NCI-H2196 (cell line): ENCODE measurements around the gene TECPR2.

Experiments
- DNase-seq: peaks from one replicate; lab custom pipeline; 2025; ENCODE audit not compliant: unreplicated experiment; lab: John Stamatoyannopoulos, UW

The TECPR2 gene

DNA sequence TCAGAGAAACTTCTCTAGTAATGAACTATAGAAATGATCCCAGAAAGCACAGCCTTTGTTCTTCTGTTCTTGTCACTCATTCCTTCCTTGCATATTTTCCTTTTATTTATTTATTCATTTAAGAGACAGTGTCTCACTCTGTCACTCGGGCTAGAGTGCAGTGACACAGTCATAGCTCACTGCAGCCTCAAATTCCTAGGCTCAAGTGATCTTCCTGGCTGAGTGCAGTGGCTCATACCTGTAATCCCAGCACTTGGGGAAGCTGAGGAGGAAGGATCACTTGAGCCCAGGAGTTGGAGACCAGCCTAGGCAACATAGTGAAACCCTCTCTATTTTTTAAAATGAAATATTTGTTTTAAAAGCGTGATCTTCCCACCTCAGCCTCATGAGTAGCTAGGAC is 11.5 kb downstream of the TECPR2 start:
- no peak for DNase-seq

DNA sequence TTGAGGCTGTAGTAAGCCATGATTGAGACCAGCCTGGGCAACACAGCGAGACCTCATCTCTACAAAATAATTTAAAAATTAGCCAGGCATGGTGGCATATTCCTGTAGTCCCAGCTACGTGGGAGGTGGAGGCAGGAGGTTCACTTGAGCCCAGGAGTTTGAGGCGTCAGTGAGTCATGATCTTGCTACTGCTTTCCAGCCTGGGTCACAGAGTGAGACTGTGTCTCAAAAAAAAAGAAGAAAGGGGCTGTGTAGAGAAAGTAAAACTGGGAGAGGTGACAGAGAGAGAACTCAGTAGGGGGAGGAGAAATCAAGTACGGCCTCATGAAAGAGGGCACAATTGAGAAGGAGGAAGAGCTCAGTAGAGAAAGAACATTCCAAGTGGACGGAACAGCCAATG is 12.4 kb downstream of the TECPR2 start:
- no peak for DNase-seq

DNA sequence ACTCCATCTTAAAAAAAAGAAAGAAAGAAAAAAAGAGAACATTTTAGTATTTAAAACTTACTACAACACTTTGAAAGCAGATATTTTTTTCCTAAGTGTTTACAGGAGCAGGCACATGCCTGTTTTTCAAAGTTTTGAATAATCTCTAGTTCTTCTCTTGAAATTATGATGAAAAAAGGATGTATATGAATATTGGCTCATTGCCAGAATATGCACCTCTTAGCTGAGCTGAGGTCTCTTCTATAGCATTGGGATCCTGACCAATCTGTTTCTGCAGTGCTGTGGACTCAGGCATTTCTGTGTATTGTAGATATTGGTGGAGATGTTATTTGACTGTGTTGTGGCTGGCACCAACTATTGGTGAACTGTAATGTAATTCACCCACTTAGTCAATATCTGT is 15.0 kb downstream of the TECPR2 start:
- DNase-seq, result no peak

DNA sequence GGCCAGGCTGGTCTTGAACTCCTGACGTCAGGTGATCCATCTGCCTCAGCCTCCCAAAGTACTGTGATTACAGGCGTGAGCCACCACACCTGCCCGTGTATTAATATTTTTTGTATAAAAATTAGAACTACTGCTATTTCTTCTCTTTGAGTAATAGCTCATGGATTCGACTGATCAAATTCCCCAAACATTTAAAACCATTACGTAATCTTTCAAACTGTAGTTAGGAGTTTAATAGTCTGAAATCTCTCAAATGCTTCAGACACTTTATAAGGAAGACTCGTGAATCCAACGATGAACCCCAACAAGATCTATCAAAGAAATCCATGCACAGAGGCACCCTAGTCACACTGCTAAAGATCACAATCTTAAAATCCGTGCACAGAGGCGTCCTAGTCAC is 16.1 kb downstream of the TECPR2 start:
- DNase-seq, result no peak

DNA sequence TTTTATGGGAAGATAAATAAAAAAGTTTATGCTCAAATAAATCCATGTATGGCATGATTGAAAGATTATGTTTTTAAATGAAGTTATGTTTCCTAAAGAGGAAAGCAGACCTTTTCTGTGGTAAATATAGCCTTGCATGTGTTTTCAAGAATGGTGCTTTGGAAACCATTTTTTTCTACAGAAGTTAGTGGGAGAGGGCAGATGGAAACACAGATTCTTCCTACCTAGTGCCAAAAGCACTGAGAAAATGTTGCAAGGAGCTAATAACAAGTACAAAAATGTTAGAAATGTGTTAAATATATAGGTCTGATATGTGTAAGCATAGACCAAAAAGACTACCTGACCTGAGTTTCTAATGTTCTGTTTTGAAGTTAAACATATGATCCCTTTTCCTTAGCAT is 24.3 kb downstream of the TECPR2 start:
- DNase-seq, result no peak

DNA sequence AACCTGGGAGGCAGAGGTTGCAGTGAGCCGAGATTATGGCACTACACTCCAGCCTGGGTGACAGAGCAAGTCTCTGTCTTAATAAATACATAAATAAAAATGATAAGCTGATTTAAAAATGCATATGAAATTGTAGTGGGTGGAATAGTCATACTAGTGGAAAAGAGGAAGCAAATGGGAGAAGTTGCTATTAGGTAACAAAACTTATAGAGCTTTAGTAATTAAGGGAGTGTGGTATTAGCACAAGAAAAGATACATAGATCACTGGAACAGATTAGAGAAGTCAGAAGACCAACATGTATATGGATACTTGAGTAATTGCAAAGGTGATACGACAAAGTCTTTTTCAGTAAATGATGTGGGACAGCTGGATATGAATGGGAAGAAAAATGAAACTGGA is 26.5 kb downstream of the TECPR2 start:
- no peak for DNase-seq

DNA sequence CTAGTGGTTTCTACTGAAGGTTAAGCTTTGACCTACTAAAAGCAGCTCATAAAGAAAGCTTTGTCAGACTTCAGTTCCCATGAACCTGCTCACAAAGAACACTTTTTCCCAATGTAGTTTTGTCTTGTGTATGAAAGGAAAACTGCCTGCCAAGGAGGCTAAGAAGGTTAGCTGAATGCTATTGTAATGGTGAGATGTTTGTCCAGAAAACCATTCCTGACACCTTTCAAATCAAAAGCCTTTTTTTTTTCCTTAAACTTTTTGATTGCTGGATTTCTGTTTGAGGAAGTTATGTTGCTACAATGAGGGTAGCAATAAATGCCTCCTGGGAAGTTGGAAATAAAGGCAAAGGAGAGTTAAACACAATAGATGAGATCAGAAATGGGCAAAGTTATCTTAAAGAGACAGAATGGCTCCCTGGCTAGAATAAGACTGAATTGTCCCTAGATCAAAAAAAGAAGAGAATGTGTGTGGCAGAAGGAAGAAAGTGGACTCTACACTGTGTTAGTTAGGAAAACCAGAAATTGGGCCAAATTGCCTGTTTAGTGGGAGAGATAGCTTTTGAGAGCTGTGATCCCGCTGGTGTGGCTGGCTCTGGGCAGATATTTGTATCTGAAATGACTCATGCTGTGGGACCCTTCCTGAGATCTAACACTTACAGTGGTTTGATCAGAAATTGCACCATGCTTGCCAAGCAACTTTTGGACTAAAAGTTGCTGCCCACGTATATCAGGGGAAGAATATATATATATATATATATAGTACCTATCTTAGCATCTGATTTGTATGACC is 27.5 kb downstream of the TECPR2 start:
- no peak for DNase-seq

DNA sequence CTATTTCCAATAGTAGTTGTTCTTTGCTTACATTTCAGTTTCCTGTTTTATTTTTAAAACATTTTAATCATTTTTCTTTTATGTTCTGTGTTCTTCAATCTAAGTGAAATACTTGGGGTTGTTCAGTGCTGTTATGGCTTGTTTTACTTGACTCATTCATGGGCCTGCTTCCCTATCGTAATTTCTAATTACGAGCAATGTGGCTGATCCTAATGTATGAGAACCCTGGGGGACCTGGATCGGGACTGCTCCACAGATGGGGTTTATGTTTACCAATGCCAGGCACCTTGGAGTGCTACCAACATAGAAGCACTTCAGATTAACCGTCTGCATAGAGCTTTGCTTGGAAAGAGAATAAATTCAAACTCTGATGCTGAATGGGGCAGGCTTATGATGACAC is 29.8 kb downstream of the TECPR2 start:
- DNase-seq, result no peak

DNA sequence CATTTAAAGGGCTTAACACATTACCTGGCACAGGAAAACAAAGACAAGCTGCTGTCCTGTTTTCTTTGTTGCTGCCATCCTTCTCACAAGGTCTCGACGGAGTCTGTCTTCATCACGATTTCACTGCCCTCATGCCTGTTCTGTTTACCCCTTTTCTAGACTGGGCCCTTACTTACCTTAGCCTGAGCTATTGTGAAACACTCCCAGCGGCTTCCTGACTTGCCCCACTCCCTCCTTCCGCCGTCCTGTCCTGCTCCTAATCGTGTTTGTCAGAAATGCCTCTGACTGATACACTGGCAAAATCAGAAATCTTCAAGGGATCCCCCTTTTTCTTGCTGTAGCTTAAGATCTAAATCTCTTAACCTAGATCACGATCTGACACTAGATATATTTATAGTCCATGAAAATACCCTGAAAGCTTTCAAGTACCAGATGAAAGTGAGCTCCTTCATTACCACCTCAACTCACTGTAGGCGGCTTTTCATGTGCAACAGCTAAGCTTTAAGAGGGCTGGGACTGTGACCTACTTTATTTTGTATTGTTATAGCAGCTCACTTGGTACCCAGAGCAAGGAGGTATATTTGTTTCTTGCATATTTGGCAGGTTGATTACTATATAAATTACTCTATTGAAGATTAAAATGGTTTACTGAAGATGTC is 32.1 kb downstream of the TECPR2 start:
- DNase-seq, result no peak

DNA sequence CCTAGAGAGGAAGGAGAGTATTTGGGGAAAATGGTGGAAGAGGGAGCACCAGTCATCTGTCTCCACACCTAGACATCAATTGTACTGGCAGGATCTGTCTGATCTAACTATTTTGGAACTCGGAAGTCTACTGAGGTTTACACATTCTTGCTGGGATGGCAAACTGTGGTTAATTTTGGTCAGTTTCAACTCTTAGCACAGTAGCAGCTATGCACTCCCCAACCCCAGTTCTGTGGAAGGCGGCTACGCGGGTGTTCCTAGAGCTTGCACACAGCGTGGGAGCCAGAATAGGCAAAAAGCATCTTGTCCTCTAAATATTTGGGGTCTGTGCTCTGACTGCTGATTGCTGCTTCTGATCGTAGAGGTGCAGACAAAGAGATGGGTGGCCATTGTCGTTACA is 33.8 kb downstream of the TECPR2 start:
- DNase-seq, result no peak

DNA sequence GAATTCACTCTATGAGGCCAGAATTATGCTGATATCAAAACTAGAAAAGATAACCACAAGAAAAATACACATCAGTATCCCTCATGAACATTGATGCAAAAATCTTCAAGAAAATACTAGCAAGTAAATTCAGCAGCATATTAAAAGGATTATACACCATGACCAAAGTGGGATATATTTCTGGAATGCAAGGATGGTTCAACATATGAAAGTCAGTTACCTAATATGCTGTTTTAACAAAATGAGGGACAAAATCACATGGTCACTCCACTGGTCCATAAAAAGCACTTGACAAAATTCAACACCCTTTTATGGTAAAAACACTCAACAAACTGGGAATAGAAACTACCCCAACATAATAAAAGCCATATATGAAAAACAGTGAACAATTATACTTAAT is 40.3 kb downstream of the TECPR2 start:
- DNase-seq, result no peak

DNA sequence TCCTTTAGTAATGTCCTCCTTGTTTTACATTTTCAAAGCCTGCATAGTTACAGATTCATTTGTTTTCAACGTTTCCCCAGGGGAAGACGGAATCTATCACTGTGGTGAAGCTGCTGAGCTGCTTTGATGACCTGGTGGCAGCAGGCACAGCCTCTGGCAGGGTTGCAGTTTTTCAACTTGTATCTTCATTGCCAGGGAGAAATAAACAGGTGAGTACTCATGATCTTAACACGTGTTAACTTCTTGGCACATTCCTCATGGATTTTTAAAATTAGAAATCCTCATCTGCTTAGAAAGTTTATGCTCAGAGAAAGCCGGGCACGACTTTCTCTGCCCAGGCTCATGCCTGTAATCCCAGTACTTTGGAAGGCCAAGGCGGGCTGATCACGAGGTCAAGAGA is 44.5 kb downstream of the TECPR2 start:
- no peak for DNase-seq

DNA sequence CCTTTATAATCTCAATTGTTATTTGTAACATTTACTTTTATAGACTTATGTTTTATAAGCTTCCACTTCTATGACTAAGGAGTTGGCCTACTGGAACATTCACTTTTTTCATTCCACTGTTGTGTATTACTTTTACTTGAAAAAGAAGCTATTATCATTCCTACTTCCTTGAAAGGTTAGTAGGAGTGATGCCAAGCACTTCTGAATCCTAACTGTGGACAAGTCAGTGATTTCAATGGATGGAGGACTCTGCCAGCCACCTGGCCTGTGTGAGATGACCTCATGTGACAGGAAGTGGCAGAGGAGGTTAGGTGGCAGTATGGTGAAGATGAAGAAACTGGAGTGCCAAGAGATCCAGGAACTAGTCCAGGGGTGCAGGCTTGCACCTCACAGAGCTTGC is 46.0 kb downstream of the TECPR2 start:
- DNase-seq, result peak; percentile 7

DNA sequence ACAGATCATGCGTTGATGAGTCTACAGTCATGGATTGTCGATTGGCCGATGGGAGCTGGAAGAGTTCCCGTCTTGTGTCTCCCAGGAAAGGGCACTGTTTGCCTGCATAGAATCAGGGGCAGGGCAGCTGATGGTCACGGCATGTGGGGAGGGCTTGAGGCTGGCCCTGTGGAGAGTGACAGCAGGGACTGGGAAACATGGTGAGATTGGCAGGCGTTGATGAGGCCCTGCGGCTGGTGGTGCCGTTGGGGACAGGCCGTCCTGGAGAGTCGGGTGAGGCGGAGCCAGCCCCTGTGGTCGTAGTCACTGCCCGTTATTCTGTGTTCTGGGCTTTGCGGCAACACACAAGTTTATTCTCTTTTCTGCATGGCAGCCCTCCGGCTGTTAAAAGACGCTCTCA is 52.9 kb downstream of the TECPR2 start:
- no peak for DNase-seq

DNA sequence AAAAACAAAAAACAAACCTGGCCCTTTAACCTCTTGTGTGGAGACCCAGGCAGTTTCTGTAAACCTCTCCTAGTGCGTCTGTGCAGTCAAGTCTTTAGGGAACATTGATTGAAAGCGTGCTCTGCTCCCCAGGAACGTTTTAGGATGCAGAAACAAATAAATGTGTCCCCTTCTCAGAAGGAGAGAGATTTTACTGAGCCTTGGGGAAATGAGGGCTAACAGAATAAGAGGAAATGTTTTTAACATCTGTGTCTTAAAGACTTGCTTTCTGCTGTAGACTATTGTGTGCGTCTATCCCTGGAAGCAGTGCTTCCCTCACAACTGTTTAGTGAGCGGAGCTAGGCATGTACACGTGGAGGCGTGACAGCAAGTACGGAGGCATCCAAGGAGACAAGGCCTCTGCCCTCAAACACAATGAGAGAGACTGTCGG is 54.3 kb downstream of the TECPR2 start:
- no peak for DNase-seq

DNA sequence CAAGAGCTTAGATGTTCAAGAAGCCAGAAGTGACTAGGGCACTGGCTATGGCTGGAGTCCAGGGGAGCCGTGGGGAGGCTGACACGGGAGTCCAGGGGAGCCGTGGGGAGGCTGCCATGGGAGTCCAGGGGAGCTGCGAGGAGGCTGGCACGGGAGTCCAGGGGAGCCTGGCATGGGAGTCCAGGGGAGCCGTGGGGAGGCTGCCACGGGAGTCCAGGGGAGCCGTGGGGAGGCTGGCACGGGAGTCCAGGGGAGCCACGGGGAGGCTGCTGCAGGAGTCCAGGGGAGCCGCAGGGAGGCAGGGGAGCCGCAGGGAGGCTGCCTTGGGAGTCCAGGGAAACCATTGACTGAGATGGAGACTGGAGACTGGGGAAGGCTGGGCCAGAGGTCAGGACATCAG is 54.9 kb downstream of the TECPR2 start:
- DNase-seq, result no peak

DNA sequence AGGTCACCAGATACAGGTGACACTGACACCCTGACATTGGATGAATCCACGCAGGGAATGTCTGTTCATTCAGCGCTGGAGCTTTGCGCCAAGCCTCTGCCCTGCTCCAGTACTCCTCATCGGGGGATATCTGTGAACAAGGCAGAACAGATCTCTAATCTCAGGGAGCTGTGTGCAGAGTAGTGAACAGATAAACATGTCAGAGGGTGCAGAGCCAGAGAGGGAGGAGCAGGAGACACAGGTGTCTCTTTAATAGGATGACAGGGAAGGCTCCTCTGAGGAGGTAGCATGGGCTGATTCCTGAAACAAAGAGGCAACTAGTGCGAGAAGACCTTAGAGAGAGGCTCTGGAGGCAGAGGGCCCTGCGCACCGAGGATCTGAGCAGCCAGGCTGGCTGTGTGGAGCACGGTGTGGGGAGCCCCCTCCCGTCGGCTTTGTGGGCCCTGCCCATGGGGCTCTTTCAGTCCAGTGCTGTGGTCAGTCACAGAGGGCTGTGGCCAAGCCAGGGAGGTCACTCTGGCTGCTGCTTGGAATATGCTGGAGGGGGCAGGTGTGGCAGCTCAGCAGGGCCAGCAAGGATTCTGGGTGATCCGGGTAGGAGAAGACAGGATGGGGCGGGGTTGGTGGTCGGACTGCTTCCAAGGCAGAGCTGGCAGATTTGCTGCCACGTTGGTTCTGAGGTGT is 55.6 kb downstream of the TECPR2 start:
- no peak for DNase-seq

DNA sequence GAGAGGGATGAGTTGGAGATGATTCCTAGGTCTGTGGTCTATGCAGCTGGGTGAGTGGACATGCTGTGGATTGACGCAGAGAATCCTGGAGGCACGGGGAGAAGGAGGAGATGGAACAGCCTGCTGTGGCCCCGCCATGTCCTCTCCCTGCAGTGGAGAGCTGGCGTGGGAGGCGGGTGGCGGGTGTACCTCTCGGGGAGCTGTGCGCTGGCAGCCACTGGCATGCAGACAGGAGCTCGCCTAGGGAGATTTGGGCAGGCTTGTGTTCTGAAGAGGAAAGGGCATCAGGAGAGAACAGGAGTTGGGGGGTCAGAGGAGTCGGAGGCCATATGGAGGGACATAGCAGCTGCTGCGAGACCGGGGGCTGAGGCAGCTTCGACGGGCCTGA is 56.1 kb downstream of the TECPR2 start:
- DNase-seq, result no peak

DNA sequence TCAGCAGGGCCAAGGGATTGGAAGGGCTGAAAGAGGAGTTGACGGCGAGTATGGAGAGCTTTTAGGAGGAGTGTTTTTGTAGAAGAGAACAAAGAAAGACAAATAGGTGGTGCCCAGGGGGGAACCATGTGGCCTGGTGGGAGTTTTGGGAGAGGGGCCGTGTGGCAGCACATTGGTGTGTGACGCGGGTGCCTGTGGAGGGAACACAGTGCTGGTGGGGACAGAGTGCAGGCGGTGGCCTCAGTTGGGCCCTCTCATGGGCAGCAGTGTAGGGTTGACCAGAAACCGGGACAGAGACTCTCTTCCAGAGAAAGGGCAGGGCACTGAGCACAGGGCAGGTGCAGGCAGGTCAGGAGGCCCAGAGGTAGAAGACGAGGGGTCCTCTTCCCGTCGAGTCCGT is 56.5 kb downstream of the TECPR2 start:
- no peak for DNase-seq

DNA sequence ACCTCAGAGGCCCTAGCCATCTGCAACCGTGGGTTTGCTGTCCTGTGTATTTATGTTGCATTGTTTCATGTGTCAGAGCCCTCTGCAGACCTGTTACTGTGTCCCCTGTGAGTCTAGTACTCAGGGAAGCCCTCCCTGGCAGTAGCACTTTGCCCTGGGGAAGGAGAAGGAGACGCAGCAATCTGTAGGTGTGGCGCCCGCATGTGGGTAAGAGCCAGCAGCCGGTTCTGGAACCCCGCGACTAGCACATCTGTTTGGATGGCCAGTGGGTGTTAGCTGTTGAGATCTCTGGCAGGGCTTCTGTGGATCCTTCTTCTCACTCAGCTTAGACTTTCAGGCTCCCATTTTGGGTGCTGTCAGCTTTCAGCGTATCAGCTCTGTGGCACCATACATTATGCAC is 57.0 kb downstream of the TECPR2 start:
- DNase-seq, result no peak

DNA sequence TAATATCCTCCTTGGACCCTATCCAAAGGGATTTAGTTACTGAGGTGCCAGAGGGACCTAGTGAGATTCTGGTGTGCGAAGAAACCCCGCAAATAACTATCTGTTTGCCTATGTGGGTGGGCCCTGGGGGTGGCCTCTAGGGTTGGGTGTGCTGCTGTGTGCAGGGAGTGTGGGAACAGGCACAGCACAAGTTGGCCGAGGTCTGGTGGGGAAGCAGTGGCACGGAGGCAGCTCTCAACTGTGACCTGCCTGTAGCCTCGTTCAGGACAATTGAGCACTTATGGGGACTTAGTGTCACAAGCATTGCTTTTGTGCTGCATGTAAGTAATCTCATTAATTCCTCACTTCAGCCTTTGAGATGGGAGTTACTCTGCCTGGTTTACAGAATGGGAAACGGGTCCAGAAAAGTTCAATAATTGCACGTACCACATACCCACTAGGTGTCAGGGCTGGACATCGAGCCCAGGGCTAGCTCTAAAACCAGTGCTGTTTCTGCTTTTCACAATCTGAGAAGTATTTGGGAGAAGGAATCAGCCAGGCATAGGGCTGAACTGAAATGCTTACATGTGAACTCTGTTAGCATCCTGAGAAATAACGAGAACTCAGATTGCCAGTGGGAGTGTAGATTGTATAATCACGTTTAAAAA is 58.8 kb downstream of the TECPR2 start:
- DNase-seq, result no peak

DNA sequence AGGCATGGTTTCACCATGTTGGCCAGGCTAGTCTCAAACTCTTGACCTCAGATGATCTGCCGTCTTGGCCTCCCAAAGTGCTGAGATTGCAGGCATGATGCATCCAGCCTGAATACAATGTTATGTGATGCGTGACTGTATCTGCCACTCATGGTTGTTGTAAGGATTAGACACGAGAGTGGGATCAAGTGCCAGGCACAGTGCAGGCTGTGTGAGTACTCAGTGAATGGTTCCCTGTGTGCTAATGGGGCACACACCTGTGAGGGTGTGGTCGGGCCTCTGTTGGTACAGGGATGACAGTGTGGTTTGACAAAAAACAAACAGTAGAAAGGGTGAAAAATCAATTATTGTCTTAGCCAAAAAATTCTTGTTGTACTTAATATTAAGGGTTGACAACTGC is 61.8 kb downstream of the TECPR2 start:
- DNase-seq, result no peak
